ENCODE results near the gene CNPPD1.

CNPPD1 gene

DNA sequence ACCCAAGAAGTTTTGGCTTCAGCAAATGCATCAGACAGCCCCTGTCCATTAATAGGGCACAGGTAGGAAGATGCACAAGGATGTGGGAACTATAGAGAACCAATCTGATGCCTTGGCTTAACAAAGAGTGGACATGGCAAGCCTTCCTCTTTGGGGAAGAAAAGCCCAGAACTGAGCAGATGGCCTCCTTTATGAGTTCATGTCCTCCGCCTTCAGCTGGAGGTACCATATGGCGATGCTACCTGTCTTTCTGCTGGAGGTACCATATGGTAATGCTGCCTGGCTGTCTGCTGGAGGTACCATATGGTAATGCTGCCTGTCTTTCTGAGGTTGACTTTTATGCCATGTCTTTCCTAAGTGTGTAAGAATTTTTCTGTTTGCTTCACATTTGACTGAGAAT, 7.4 kb upstream of the CNPPD1 start:
- peaks cover 6% of the 10 kb centered on the region for H3K4me1 ChIP-seq (ENCODE audit: control insufficient read depth, insufficient read depth, low read length)
- DNase-seq (ENCODE audit: low read depth), result no peak
- H3K36me3 ChIP-seq (ENCODE audit: control insufficient read depth, insufficient read depth, low read length, severe bottlenecking), result peaks cover 56% of the 10 kb centered on the region

DNA sequence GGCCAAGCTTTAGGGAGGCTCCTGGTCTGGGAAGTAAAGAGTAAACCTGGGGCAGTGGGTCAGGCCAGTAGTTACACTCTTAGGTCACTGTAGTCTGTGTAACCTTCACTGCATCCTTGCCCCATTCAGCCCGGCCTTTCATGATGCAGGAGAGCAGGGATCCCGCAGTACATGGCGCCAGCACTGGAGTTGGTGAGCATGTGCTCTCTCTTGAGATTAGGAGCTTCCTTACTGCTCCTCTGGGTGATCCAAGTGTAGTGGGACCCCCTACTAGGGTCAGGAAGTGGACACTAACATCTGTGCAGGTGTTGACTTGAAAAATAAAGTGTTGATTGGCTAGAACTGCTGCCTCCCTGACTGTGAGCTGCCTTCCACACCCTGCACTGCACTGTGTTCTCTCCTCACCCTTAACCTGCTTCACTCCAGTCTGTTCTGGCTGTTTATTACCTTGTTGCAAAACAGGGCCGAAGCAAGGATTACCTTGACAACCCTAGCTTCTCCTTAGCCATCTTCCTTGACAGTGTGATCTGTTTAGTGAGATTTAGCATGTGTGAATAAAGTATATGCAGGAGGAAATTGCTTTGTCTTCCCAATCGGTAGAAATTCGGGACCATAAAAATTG, 6.5 kb upstream of the CNPPD1 start:
- H3K9ac ChIP-seq (ENCODE audit: low read length), result no peak overlapping the region
- H3K27me3 ChIP-seq (replicated peaks; ENCODE audit: control insufficient read depth, insufficient read depth, low read length), result no peaks in the 10 kb centered on the region
- H3K4me1 ChIP-seq (ENCODE audit: control insufficient read depth, insufficient read depth, low read length), result peaks cover 11% of the 10 kb centered on the region
- H3K36me3 ChIP-seq (ENCODE audit: control insufficient read depth, insufficient read depth, low read length, severe bottlenecking), result peaks cover 56% of the 10 kb centered on the region
- no peak overlapping the region for H3K4me3 ChIP-seq (ENCODE audit: low read length)
- DNase-seq (ENCODE audit: low read depth), result no peak
- H3K9me3 ChIP-seq (ENCODE audit: control insufficient read depth, low read length), result no peaks in the 10 kb centered on the region

More for the DNA sequence above, 7.4 kb upstream of the CNPPD1 start:
- H3K9me3 ChIP-seq (ENCODE audit: control insufficient read depth, low read length), result no peaks in the 10 kb centered on the region
- H3K9ac ChIP-seq (ENCODE audit: low read length), result no peak overlapping the region
- H3K4me3 ChIP-seq (ENCODE audit: low read length), result no peak overlapping the region
- H3K27me3 ChIP-seq (replicated peaks; ENCODE audit: control insufficient read depth, insufficient read depth, low read length), result no peaks in the 10 kb centered on the region

- DNase-seq (ENCODE audit: low read depth), result no peak
Observed at GRCh38 chr2:219182331-219183150, 5.8 kb upstream of the CNPPD1 start.

DNA sequence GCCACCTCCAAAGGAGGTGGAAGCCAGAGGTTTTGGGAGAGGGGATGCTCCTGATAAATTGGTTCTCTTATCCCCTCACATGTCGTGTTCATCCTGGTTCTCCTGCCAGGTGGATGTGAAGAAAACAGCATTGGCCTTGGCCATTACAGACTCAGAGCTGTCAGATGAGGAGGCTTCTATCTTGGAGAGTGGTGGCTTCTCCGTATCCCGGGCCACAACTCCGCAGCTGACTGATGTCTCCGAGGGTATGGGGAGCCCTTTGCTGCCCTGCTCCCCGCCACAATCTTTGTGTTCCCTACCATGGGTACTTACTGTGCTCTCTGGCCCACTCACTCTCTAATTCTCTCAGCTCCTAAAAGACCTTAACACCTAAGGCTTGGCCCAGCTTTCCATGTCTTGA, 4.8 kb upstream of the CNPPD1 start:
- H3K9ac ChIP-seq (ENCODE audit: low read length), result no peak overlapping the region
- peaks cover 17% of the 10 kb centered on the region for H3K4me1 ChIP-seq (ENCODE audit: control insufficient read depth, insufficient read depth, low read length)
- no peaks in the 10 kb centered on the region for H3K9me3 ChIP-seq (ENCODE audit: control insufficient read depth, low read length)
- peaks cover 56% of the 10 kb centered on the region for H3K36me3 ChIP-seq (ENCODE audit: control insufficient read depth, insufficient read depth, low read length, severe bottlenecking)
- H3K4me3 ChIP-seq (ENCODE audit: low read length), result no peak overlapping the region
- DNase-seq (ENCODE audit: low read depth), result no peak
- H3K27me3 ChIP-seq (replicated peaks; ENCODE audit: control insufficient read depth, insufficient read depth, low read length), result no peaks in the 10 kb centered on the region

More at GRCh38 chr2:219182331-219183150, 5.8 kb upstream of the CNPPD1 start:
- no peak overlapping the region for H3K4me3 ChIP-seq (ENCODE audit: low read length)
- peaks cover 11% of the 10 kb centered on the region for H3K4me1 ChIP-seq (ENCODE audit: control insufficient read depth, insufficient read depth, low read length)
- H3K9ac ChIP-seq (ENCODE audit: low read length), result no peak overlapping the region
- H3K36me3 ChIP-seq (ENCODE audit: control insufficient read depth, insufficient read depth, low read length, severe bottlenecking), result peaks cover 56% of the 10 kb centered on the region
- H3K9me3 ChIP-seq (ENCODE audit: control insufficient read depth, low read length), result no peaks in the 10 kb centered on the region
- no peaks in the 10 kb centered on the region for H3K27me3 ChIP-seq (replicated peaks; ENCODE audit: control insufficient read depth, insufficient read depth, low read length)

- peaks cover 56% of the 10 kb centered on the region for H3K36me3 ChIP-seq (ENCODE audit: control insufficient read depth, insufficient read depth, low read length, severe bottlenecking)
- H3K27me3 ChIP-seq (replicated peaks; ENCODE audit: control insufficient read depth, insufficient read depth, low read length), result no peaks in the 10 kb centered on the region
- no peaks in the 10 kb centered on the region for H3K9me3 ChIP-seq (ENCODE audit: control insufficient read depth, low read length)
- peaks cover 19% of the 10 kb centered on the region for H3K4me1 ChIP-seq (ENCODE audit: control insufficient read depth, insufficient read depth, low read length)
- no peak overlapping the region for H3K9ac ChIP-seq (ENCODE audit: low read length)
- DNase-seq (ENCODE audit: low read depth), result no peak
- no peak overlapping the region for H3K4me3 ChIP-seq (ENCODE audit: low read length)
Observed at GRCh38 chr2:219180961-219181360, 4.2 kb upstream of the CNPPD1 start.

DNA sequence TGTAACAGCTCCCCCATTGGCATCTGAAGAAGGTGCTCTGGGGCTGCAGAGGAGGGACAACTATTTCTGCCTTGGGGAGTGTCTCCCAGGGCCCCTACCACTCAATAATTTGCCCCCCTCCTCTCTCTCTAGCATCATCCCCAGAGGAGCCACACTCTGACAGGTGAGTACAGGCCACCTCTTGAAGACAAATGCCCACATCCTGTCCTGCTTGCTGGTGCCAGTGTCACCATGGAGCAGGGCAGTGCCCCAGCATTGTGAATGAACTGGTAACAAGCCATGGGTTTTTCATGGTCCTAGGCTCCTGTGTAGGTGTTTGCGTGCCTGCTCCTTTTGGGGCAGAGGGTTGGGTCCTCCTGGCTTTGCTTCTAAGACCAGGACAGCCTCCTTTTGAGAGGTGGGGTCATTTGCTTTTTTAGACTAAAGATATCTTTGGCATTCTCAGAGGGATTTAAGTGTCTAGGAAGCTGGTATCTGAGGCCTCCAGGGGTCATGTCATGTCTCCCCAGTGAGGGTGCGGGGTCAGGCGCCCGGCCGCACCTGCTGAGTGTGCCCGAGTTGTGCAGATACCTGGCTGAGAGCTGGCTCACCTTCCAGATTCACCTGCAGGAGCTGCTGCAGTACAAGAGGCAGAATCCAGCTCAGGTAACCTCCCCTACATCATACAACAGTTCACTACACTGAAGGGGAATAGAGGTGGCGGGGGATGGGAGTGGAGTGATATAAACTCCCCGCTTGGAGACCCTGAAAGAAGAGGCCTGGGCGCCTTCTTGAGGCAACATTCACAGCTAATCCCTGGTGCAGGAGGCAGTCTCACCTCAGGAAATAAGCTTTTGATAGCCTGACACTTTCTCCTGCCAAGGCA, 3.1 kb upstream of the CNPPD1 start:
- DNase-seq (ENCODE audit: low read depth), result no peak
- H3K4me1 ChIP-seq (ENCODE audit: control insufficient read depth, insufficient read depth, low read length), result peaks cover 28% of the 10 kb centered on the region
- no peaks in the 10 kb centered on the region for H3K9me3 ChIP-seq (ENCODE audit: control insufficient read depth, low read length)
- peaks cover 51% of the 10 kb centered on the region for H3K36me3 ChIP-seq (ENCODE audit: control insufficient read depth, insufficient read depth, low read length, severe bottlenecking)
- peak overlapping the region; percentile 83 for H3K4me3 ChIP-seq (ENCODE audit: low read length)
- H3K9ac ChIP-seq (ENCODE audit: low read length), result peak overlapping the region; percentile 99
- H3K27me3 ChIP-seq (replicated peaks; ENCODE audit: control insufficient read depth, insufficient read depth, low read length), result no peaks in the 10 kb centered on the region

GRCh38 chr2:219178377-219179175, 1.9 kb upstream of the CNPPD1 start:
- Histone ChIP-seq H3K36me3 (ENCODE audit: control insufficient read depth, insufficient read depth, low read length, severe bottlenecking) (peaks cover 52% of the 10 kb centered on the region), H3K4me3 (ENCODE audit: low read length) (peak overlapping the region; percentile 83), H3K27me3 (replicated peaks; ENCODE audit: control insufficient read depth, insufficient read depth, low read length) (no peaks in the 10 kb centered on the region), H3K9me3 (ENCODE audit: control insufficient read depth, low read length) (no peaks in the 10 kb centered on the region), H3K4me1 (ENCODE audit: control insufficient read depth, insufficient read depth, low read length) (peaks cover 36% of the 10 kb centered on the region), H3K9ac (ENCODE audit: low read length) (peak overlapping the region; percentile 99)
- peak; percentile 69 for DNase-seq (ENCODE audit: low read depth)

DNA sequence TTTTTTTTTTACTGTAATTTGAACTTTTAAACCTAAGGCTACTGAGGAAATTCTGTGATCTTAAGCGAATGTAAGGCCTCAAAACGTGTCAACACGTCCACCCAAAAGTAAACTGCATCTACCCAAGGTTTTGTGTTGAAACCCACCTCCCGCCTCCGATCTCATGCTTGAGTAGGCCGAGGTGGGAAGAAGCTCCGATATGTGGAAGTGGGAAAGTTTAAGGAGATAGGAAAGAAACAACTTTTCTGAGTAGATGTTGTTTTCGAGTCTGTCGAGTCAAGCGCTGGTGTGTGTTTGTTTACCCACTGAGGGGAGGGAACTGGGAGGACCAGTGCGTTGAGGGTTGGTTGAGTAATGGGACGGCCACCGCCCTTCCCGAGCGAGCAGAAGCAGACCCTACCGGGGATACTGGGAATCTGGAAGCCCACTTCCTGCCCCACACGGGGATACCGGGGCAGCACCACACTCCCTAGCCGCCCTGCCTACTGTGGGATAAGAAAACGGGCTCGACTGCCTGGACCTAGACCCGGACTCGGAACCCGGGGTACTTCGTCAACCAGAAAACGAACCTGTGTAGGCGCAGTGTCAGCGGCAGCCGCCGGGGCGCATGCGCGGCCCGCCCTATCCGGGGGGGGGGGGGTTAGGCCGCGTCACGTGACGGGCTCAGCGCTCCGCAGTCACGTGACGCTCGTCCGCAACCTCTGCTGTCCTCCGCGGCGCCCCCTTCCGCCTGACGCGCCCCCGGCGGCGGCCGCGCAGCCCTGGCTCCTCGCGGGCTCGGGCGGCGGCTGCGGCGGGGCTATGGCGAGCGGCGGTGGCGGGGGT, 1.0 kb upstream of the CNPPD1 start, which contains the start of gene RETREG2:
TSS of gene RETREG2 (plus strand) at position 724 of the 825 bp plus-strand sequence. CDS start at position 802, 78 bp downstream.
- peaks cover 52% of the 10 kb centered on the region for H3K36me3 ChIP-seq (ENCODE audit: control insufficient read depth, insufficient read depth, low read length, severe bottlenecking)
- DNase-seq (ENCODE audit: low read depth), result peak; percentile 96
- H3K9ac ChIP-seq (ENCODE audit: low read length), result peak within 1 kb of the TSS; percentile 99

GRCh38 chr2:219175928-219176817, 552 bp downstream of the CNPPD1 start:
- peaks cover 42% of the 10 kb centered on the region for H3K4me1 ChIP-seq (ENCODE audit: control insufficient read depth, insufficient read depth, low read length)
- H3K36me3 ChIP-seq (ENCODE audit: control insufficient read depth, insufficient read depth, low read length, severe bottlenecking), result peaks cover 42% of the 10 kb centered on the region
- peak overlapping the region; percentile 99 for H3K9ac ChIP-seq (ENCODE audit: low read length)
- no peaks in the 10 kb centered on the region for H3K9me3 ChIP-seq (ENCODE audit: control insufficient read depth, low read length)
- H3K4me3 ChIP-seq (ENCODE audit: low read length), result peak overlapping the region; percentile 83
- H3K27me3 ChIP-seq (replicated peaks; ENCODE audit: control insufficient read depth, insufficient read depth, low read length), result no peaks in the 10 kb centered on the region
- peak; percentile 73 for DNase-seq (ENCODE audit: low read depth)

More for the DNA sequence above, 1.0 kb upstream of the CNPPD1 start, which contains the start of gene RETREG2:
- Histone ChIP-seq H3K4me3 (ENCODE audit: low read length) (peak within 1 kb of the TSS; percentile 83), H3K9me3 (ENCODE audit: control insufficient read depth, low read length) (no peaks in the 10 kb centered on the region), H3K4me1 (ENCODE audit: control insufficient read depth, insufficient read depth, low read length) (peaks cover 36% of the 10 kb centered on the region), H3K27me3 (replicated peaks; ENCODE audit: control insufficient read depth, insufficient read depth, low read length) (no peaks in the 10 kb centered on the region)
